ENCODE data around the gene RASA4B.

RASA4B gene

GRCh38 chr7:102451371-102452054 is 66.1 kb downstream of the RASA4B start:
- TF ChIP-seq, protein P1, sequence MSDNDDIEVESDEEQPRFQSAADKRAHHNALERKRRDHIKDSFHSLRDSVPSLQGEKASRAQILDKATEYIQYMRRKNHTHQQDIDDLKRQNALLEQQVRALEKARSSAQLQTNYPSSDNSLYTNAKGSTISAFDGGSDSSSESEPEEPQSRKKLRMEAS (IDR thresholded peaks at IDR 0.05; ENCODE audit: low read depth, low read length): no peak
- DNase-seq (ENCODE audit: low read depth): no peak
- H3K4me3 ChIP-seq (ENCODE audit: low read depth, low read length): no peak overlapping the region

DNA sequence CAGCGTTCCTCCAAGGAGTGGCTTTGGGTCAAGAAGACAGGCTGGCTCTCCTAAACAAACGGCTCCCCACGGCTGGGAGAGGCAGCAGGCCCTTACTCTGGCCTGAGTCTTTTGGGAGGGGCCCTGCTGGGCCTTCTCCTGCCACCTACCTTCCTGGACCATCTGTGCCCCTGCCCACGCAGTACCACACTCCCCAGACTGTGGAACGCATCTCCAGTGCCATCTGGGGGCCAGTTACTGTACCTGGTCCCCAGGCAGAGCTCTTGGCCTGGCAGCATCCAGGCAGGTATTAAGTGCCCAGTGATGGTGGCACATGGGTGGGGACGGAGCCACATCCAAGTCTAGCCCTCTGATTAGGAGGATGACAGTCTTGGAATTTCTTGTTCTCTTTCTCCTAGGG is 67.3 kb downstream of the RASA4B start:
- no peak for DNase-seq (ENCODE audit: low read depth)
- TF ChIP-seq MYC (IDR thresholded peaks at IDR 0.05; ENCODE audit: low read depth, low read length) (no peak), CTCF (IDR thresholded peaks at IDR 0.05; ENCODE audit: low read depth, low read length) (peak; percentile 26)
- no peak overlapping the region for H3K4me3 ChIP-seq (ENCODE audit: low read depth, low read length)

DNA sequence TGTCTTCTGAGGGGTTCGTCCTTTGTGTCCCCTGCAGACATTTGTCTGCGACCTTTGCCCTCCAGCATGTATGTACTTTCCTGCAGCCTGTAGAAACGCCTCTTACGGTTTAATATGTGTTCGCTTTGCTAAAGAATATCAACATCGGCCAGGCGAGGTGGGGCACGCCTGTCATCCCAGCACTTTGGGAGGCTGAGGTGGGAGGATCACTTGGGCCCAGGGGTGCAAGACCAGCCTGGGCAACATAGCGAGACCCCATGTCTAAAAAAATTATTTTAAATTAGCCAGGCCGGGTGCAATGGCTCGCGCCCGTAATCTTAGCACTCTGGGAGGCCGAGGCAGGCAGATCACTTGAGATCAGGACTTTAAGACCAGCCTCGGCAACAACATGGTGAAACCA is 68.4 kb downstream of the RASA4B start:
- DNase-seq (ENCODE audit: low read depth): no peak
- TF ChIP-seq, protein P1 (IDR thresholded peaks at IDR 0.05; ENCODE audit: low read depth, low read length): no peak
- no peak for TF ChIP-seq MYC (IDR thresholded peaks at IDR 0.05; ENCODE audit: low read depth, low read length)
- no peak for TF ChIP-seq CTCF (IDR thresholded peaks at IDR 0.05; ENCODE audit: low read depth, low read length)
- no peak for TF ChIP-seq POLR2A (IDR thresholded peaks at IDR 0.05; ENCODE audit: extremely low read depth, insufficient read length)
- H3K4me3 ChIP-seq (ENCODE audit: low read depth, low read length): no peak overlapping the region

- no peak overlapping the region for H3K4me3 ChIP-seq (ENCODE audit: low read depth, low read length)
- TF ChIP-seq POLR2A (IDR thresholded peaks at IDR 0.05; ENCODE audit: extremely low read depth, insufficient read length): no peak
- TF ChIP-seq, protein P1 (IDR thresholded peaks at IDR 0.05; ENCODE audit: low read depth, low read length): no peak
- no peak for DNase-seq (ENCODE audit: low read depth)
Measured at GRCh38 chr7:102447311-102447710, 70.3 kb downstream of the RASA4B start.

GRCh38 chr7:102446387-102447156 is 71.0 kb downstream of the RASA4B start:
- no peak for TF ChIP-seq POLR2A (IDR thresholded peaks at IDR 0.05; ENCODE audit: extremely low read depth, insufficient read length)
- no peak overlapping the region for H3K4me3 ChIP-seq (ENCODE audit: low read depth, low read length)
- no peak for DNase-seq (ENCODE audit: low read depth)

DNA sequence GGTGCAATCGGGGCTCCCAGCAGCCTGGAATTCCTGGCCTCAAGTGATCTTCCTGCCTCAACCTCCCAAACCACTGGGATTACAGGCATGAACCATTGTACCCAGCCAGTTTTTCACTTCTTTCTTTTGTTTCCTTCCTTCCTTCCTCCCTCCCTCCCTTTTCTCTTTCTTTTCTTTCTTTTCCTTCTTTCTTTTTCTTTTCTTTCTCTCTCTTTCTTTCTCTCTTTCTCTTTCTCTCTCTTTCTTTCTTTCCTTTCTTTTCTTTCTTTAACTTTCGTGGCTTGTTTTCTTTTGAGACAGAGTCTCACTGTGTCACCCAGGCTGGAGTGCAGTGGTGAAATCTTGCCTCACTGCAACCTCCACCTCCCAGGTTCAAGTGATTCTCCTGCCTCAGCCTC is 71.9 kb downstream of the RASA4B start:
- TF ChIP-seq, protein P1 (IDR thresholded peaks at IDR 0.05; ENCODE audit: low read depth, low read length): no peak
- no peak for TF ChIP-seq POLR2A (IDR thresholded peaks at IDR 0.05; ENCODE audit: extremely low read depth, insufficient read length)
- no peak for TF ChIP-seq MYC (IDR thresholded peaks at IDR 0.05; ENCODE audit: low read depth, low read length)

GRCh38 chr7:102444961-102445673 is 72.5 kb downstream of the RASA4B start:
- DNase-seq (ENCODE audit: low read depth): no peak
- no peak overlapping the region for H3K4me3 ChIP-seq (ENCODE audit: low read depth, low read length)
- TF ChIP-seq POLR2A (IDR thresholded peaks at IDR 0.05; ENCODE audit: extremely low read depth, insufficient read length) (no peak), MYC (IDR thresholded peaks at IDR 0.05; ENCODE audit: low read depth, low read length) (no peak), CTCF (IDR thresholded peaks at IDR 0.05; ENCODE audit: low read depth, low read length) (no peak)
- TF ChIP-seq, protein P1 (IDR thresholded peaks at IDR 0.05; ENCODE audit: low read depth, low read length): no peak

More for the DNA sequence above, 71.9 kb downstream of the RASA4B start:
- no peak overlapping the region for H3K4me3 ChIP-seq (ENCODE audit: low read depth, low read length)
- no peak for DNase-seq (ENCODE audit: low read depth)

Data from NB4 (cell line).